Stimulated activated CD4-positive, alpha-beta T cell treated with anti-CD3 and anti-CD28 coated beads, Interleukin-15, amount 100 ng/mL, for 24 hours (primary cell): Measurements from ENCODE around the gene LRRN2.
"Not testable (repeated sequence)": the region's sequence is repeated elsewhere in the genome, so short reads cannot be mapped to it uniquely, and the experiment has no call there.

Experiments
- DNase-seq: peaks from one replicate; pipeline ENCODE4 v3.0.0-alpha.2; 2020

LRRN2 gene

DNA sequence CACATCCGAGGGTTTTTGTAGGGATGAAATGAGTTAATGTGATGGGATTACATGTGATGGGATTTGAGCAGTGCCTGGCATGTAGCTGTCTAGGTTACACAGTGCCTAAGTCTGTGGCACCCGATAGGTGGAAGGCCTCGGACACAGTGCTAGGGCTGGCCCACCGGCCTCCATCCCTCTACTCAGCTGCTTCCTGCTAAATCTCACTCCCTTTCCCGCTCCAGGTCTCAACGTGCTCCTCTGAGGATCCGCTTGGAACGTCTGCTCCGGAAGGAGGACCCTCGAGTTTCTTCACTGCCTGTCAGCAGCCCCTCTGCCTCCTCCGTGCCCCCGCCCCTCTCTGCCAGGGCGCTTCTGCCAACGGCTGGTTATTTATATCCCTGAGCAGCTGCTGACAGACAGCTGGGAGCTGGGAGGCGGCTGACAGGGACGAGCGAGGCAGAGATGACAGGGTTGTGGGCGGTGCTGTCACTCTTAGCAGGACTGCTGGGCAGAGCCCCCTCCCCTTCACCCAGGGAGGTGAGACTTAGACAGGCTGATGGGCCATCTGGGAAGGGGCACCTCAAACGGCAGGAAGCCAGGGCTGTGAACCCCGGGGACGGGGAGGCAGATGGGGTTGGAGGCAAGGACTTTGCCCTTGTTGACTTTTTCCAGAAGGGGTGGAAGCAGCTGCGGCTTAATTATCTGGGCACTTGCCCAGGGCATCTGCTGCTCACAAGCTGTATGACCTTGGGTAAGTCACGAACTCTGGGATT, 26.6 kb upstream of the LRRN2 start:
- DNase-seq, result no peak

DNA sequence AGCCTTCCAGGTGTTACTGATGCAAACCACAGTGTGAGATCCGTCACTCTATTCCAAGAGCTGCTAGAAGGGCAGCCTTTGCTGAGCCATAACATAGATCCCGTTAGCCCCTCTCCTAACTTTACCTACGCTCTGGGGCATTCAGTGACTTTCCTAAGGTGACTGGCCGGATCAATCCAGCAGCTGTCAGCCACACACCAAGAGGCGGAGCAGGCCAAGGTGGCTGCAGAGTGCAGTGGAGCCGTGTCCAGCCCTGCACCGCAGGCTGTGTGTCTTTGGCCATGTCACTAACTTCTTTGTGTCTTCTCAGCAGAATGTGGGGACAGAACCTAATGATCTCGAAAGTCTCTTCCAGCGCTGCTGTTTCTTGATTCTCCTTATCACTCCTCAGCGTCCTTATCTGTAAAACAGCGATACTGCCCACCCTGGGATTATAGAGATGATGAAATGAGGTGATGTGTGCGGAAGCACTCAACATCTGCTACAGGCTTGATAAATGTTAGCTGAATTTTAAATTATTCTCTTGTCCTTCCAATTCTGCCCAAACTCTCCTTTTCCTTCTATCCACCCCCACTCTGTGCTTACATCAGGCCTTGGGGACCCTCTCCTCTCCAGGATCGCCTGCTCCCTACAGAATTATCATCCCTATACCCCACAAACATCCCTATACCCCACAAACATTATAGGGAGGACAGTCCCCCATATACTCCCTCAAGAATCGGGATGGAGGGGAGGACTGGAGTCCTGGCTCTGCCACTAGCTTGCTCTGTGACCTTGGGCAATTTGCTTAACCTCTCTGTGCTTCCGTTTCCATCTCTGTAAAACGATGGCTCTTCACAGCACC, 25.8 kb upstream of the LRRN2 start:
- no peak for DNase-seq

DNA sequence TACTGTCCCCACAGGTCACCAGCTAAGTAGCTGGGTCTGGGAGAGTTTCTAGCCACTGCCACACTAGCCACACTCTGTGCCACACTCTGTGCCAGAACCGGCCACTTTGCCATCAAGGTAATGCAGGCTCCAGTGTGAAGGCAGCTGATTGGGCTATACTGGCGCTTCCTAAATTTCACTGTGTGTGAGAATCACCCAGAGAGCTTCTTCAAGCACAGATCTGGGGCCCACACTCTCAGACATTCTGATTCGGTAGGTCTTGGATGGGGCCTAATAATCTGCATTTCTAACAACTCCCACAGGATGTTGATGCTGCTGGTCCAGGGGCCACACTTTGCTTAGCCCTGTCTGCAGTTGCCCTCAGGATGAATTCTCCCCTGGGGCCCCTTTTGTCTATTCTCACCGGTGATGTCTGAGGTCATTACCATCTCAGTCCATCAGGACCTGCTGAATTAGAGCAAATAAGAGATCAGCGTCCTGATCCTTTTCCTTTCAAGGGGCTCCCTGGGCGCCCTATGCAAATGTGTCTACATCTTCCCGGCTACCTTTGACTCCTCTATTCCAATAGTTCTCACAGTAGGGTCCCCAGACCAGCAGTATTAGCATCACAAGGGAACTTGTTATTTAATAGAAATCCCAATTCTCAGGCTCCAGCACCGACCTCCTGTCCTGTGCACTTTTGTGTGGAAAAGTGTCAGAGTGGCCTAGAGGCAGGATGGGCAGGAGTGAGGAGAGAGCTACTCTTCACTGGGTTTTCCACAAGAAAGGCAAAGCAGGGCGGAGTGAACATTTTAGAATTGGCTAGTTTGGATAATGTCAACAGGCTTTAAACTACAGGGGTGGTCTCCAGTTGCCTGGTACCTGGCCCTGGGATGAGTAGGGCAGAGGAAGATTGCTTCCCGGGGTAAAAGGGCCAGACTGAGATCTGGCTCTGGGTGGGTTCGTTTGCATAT, 24.7 kb upstream of the LRRN2 start:
- no peak for DNase-seq

GRCh38 chr1:204709021-204709420, 23.5 kb upstream of the LRRN2 start:
- DNase-seq, result no peak

GRCh38 chr1:204706838-204707509, 21.4 kb upstream of the LRRN2 start:
- DNase-seq, result no peak

DNA sequence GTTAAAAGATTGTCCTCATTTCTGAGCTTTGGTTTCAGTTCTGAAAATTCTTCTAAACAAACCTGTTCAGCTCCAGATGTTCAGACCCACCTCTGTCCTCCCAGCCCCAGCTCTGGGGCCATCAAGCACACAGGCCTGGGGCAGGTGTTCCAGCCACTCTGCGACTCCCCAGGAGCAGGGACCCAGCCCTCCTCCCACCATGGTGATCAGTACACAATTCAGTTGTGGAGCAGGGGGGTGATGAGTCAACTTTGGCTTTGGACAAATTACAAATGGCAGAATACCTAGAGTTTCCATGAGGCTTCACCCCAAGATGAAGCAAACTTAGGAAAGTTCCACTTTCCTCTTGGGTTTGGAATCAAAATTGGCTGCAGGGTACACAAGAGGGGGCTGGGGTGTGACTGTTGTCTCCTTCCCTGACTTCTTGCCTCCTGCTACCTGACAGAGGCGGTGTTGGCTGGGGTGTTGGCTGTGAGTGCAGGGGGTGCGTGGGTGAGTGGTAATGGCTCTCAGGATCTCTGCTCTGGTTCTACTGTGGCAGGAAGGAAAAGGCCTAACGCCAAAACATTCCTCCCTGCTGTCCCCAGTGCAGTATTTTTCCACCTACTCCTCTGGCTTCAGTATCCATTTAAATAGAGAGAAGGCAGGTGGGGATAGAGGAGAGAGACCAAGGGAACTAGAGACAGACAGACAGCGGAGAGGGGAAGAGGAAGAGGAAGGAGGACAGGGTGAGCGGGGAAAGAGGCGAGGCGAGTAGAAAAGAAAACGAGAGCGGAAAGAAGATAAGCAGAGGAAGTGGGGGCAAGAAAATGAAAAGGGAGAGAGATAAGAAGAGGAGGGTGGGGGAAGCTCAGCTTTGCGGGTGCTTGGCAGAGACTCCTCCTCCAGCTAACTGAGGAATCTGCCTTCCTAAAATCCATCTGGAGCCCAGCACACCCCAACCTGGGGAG, 20.6 kb upstream of the LRRN2 start:
- DNase-seq, result no peak

- DNase-seq, result no peak
Observed at GRCh38 chr1:204705493-204705811, 19.9 kb upstream of the LRRN2 start.

DNA sequence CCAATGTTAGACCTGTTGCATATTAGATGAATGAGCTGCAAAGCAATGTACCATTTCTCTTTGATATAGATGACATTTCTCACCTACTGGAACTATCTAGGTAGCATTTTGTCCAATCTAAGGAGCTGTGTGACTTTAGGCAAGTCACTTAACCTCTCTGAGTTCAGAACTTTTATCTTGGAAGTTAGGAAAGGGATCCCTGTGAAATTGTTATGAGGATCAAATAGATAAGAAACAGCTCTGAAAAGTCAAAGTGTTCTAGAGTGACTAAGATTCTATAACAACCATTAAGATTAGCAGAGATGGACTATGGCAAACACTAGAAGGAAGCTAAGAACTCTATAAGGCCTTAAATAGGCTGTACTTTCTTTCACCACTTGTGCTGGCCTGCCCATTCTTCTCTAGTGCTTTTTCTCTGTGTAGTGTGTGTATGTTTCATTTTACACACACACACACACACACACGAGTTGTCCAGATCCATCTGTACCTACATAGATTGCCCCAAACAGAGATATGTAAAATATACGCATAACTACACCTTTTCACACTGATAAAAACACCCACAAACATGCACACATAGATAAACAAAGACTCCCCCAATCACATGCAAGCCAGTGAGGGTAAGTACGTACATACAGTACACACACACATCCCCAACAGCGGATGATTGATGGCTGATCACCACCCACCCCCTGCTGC, 19.4 kb upstream of the LRRN2 start:
- no peak for DNase-seq

GRCh38 chr1:204703826-204704612, 18.5 kb upstream of the LRRN2 start:
- DNase-seq, result no peak

DNA sequence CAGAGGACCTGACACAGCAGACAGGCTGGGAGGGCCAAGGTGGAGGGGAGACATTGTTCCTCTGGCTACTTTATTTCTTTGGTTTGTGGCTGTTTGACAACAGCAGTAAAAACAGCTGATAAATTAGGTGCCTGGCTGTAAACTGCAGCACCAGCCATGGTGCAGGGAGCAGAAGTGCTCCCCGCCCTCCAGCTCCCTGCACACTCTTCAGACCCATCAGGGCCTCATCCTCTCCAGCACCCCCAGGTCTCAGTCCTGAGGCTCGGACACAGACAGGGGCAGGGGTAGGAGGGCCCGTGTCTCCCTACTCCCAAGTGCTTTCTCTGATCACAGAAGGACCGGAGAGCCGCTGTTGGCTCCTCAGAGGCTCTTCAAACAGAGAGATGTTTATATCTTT, 17.7 kb upstream of the LRRN2 start:
- no peak for DNase-seq

- no peak for DNase-seq
Observed at GRCh38 chr1:204702552-204703267, 17.2 kb upstream of the LRRN2 start.

- DNase-seq, result no peak
Observed at GRCh38 chr1:204701229-204701628, 15.7 kb upstream of the LRRN2 start.

GRCh38 chr1:204697893-204698292, 12.4 kb upstream of the LRRN2 start:
- DNase-seq, result no peak

- no peak for DNase-seq
Observed at GRCh38 chr1:204696606-204697005, 11.1 kb upstream of the LRRN2 start.

DNA sequence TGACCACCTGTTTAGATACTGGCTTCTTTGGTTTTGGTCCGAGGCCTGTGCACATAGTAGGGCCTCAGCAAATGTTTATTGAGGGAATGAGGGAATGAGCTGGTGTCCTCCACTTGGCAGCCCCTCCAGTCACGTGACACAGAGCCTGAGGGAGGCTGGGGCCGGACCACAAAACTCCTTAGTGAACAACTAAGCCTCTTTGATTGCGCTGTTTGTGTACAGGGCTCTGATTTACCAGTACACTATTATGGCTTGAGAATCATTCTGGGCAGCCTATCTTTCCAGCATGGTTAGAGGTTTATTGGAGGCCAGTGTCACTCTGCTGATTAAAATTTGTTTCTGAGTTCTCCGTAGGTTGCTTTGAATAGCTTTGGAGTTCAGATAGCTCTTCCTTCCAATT, 10.2 kb upstream of the LRRN2 start:
- no peak for DNase-seq

DNA sequence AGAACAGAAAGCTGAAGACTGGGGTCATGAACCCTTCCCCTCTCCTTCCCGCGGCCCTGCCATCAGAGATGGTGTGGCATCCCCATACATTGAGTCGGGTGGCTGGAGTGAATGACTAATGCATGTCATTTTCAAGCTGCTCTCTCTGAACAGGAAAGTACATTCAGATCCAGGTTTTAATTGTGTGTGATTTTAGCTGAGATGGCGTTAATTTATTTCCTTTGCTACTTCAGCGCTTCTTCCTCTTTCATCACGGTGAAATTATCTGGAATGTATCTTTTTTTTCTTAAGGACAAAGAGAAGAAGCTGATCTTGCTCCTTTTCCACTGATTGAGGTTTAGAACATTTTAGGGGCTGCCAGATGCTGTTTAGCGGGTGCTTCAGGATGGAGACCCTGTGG, 8.6 kb upstream of the LRRN2 start:
- DNase-seq, result no peak

DNA sequence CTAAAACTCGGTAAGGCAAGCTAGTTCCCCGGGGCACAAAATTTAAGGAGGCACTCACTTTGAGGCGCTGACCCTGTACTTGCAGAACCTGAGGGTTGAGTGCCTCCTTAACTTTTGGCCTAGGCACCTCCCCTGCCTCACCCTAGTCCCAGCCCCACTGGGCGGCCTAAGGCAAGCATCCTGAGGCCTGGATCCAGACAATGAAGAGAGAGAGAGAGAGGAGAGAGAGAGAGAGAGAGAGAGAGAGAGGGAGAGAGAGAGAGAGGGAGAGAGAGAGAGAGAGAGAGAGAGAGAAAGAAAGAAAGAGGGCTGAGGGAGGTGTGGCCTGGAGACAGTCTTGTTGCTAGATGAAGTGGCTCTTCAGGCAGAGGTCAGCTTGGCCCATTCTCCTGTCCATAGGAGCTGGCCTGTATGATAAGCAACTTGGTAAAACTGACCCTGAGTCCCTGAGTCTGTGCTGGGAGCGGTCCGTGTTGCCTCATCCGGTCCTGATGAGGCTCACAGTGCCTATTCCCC, 7.4 kb upstream of the LRRN2 start:
- DNase-seq, result no peak

DNA sequence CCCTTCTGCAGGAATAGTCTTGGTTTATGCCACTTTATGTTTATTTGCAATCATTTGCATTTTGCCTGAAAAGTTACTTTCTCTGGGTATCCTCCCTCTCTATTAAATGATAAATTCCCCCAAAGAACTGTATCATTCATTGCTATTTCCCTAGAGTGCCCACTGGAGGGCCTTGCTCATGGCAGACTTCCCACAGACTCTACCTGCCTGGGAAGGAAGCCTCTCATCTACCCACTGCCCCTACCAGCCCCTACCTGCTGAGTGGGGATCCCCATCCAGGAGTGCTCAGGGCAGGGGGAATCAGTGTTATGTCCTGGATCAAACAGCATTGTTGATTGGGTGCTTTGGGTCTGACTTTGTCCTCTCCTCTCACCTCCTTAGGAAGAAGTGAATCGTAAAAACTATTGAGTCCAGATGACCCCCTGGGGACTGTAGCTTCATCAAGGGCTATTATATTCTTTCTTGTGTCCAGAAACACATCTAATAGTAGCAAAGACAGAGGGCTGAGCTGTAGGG, 6.8 kb upstream of the LRRN2 start:
- no peak for DNase-seq

DNA sequence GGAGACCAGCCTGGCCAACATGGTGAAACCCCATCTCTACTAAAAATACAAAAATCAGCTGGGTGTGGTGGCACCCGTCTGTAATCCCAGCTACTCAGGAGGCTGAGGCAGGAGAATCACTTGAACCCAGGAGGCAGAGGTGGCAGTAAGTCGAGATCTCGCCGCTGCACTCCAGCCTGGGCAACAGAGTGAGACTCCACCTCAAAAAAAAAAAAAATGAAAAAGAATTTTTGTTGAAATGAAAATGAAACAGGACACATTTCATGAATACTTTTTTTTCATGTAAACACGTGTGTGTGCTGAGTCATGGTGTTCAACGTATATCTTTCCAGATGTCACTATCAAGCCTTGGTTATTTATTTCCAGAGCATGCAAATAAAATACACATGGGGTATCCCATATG, 5.8 kb upstream of the LRRN2 start:
- DNase-seq, result not testable (repeated sequence)
